Mononuclear cell (primary cell): ENCODE data around the gene ZFAND2B. TPM values are rescaled to one million over a fixed set of nuclear protein-coding genes. Genes with fewer than 3 reads are reported as not detected.
A peak's percentile ranks its signal among the peaks of the same experiment; 100 is the strongest.
"Not testable (repeated sequence)": the region's sequence is repeated elsewhere in the genome, so short reads cannot be mapped to it uniquely, and the experiment has no call there.

Source experiments
- H3K27me3 ChIP-seq: 2 replicates; pipeline ENCODE4 v1.6.0; 2011; ENCODE audit warnings: low read length, control low read depth; ENCODE audit not compliant: insufficient read depth
- H3K4me1 ChIP-seq: 2 replicates; pipeline ENCODE4 v1.5.1; 2011; ENCODE audit warnings: mild to moderate bottlenecking, low read length, control low read depth; ENCODE audit not compliant: insufficient read depth
- H3K4me3 ChIP-seq: 2 replicates; pipeline ENCODE4 v1.5.1; 2011; ENCODE audit warnings: mild to moderate bottlenecking, low read length, moderate library complexity
- H3K9me3 ChIP-seq: 2 replicates; pipeline ENCODE4 v1.5.1; 2011; ENCODE audit warnings: low read depth, mild to moderate bottlenecking, control low read depth, low read length
- total RNA-seq: library from RNA; depleted of rRNA; stranded (reverse); fragments of >200 nt; gene quantifications from one replicate; pipeline ENCODE4 v1.2.3, GENCODE V29; 2012

Gene ZFAND2B
- total RNA-seq, 1 donor: 41.6 TPM

DNA sequence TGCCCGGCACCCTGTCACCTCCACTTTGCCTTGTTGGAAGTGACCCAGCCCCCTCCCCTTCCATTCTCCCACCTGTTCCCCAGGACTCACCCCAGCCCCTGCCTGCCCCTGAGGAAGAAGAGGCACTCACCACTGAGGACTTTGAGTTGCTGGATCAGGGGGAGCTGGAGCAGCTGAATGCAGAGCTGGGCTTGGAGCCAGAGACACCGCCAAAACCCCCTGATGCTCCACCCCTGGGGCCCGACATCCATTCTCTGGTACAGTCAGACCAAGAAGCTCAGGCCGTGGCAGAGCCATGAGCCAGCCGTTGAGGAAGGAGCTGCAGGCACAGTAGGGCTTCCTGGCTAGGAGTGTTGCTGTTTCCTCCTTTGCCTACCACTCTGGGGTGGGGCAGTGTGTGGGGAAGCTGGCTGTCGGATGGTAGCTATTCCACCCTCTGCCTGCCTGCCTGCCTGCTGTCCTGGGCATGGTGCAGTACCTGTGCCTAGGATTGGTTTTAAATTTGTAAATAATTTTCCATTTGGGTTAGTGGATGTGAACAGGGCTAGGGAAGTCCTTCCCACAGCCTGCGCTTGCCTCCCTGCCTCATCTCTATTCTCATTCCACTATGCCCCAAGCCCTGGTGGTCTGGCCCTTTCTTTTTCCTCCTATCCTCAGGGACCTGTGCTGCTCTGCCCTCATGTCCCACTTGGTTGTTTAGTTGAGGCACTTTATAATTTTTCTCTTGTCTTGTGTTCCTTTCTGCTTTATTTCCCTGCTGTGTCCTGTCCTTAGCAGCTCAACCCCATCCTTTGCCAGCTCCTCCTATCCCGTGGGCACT lies 24.0 kb upstream of the ZFAND2B start:
- H3K27me3 ChIP-seq: no peaks in the 10 kb centered on the region
- peaks cover 48% of the 10 kb centered on the region for H3K4me1 ChIP-seq
- no peak overlapping the region for H3K4me3 ChIP-seq
- H3K9me3 ChIP-seq: no peaks in the 10 kb centered on the region

GRCh38 chr2:219183151-219183772 lies 23.3 kb upstream of the ZFAND2B start:
- no peaks in the 10 kb centered on the region for H3K27me3 ChIP-seq
- peaks cover 45% of the 10 kb centered on the region for H3K4me1 ChIP-seq
- H3K4me3 ChIP-seq: no peak overlapping the region
- H3K9me3 ChIP-seq: no peaks in the 10 kb centered on the region

GRCh38 chr2:219184121-219184520 lies 22.5 kb upstream of the ZFAND2B start:
- no peaks in the 10 kb centered on the region for H3K9me3 ChIP-seq
- H3K4me1 ChIP-seq: peaks cover 39% of the 10 kb centered on the region
- H3K27me3 ChIP-seq: no peaks in the 10 kb centered on the region
- no peak overlapping the region for H3K4me3 ChIP-seq

GRCh38 chr2:219186754-219187456 lies 19.7 kb upstream of the ZFAND2B start:
- Histone ChIP-seq H3K27me3 (no peaks in the 10 kb centered on the region), H3K4me3 (no peak overlapping the region), H3K9me3 (no peaks in the 10 kb centered on the region), H3K4me1 (peaks cover 12% of the 10 kb centered on the region)

- Histone ChIP-seq H3K4me1 (no peaks in the 10 kb centered on the region), H3K9me3 (no peaks in the 10 kb centered on the region), H3K4me3 (no peak overlapping the region), H3K27me3 (no peaks in the 10 kb centered on the region)
These were observed 9.2 kb upstream of the ZFAND2B start for GRCh38 chr2:219197388-219197787.

GRCh38 chr2:219198974-219199373 lies 7.6 kb upstream of the ZFAND2B start:
- Histone ChIP-seq H3K4me1 (no peaks in the 10 kb centered on the region), H3K27me3 (no peaks in the 10 kb centered on the region), H3K4me3 (no peak overlapping the region), H3K9me3 (no peaks in the 10 kb centered on the region)

- no peaks in the 10 kb centered on the region for H3K4me1 ChIP-seq
- H3K4me3 ChIP-seq: no peak overlapping the region
These were observed 6.9 kb upstream of the ZFAND2B start for GRCh38 chr2:219199470-219200211.

DNA sequence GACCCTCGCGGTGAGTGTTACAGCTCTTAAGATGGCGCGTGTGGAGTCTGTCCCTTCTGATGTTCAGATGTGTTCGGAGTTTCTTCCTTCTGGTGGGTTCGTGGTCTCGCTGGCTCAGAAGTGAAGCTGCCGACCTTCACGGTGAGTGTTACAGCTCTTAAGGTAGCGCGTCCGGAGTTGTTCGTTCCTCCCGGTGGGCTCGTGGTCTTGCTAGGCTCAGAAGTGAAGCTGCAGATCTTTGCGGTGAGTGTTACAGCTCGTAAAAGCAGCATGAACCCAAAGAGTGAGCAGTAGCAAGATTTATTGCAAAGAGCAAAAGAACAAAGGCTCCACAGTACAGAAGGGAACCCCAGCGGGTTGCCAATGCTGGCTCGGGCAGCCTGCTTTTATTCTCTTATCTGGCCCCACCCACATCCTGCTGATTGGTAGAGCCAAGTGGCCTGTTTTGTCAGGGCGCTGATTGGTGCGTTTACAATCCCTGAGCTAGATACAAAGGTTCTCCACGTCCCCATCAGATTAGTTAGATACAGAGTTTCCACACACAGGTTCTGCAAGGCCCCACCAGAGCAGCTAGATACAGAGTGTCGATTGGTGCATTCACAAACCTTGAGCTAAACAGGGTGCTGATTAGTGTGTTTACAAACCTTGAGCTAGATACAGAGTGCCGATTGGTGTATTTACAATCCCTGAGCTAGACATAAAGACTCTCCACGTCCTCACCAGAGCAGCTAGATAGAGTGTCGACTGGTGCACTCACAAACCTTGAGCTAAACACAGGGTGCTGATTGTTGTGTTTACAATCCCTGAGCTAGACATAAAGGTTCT lies 5.9 kb upstream of the ZFAND2B start:
- H3K4me3 ChIP-seq, H3K9me3 ChIP-seq, H3K4me1 ChIP-seq, H3K27me3 ChIP-seq: not testable (repeated sequence)

More at GRCh38 chr2:219199470-219200211, 6.9 kb upstream of the ZFAND2B start:
- no peaks in the 10 kb centered on the region for H3K9me3 ChIP-seq
- no peaks in the 10 kb centered on the region for H3K27me3 ChIP-seq

- H3K9me3 ChIP-seq, H3K4me1 ChIP-seq, H3K27me3 ChIP-seq, H3K4me3 ChIP-seq: not testable (repeated sequence)
These were observed 5.3 kb upstream of the ZFAND2B start for GRCh38 chr2:219201331-219201730.

DNA sequence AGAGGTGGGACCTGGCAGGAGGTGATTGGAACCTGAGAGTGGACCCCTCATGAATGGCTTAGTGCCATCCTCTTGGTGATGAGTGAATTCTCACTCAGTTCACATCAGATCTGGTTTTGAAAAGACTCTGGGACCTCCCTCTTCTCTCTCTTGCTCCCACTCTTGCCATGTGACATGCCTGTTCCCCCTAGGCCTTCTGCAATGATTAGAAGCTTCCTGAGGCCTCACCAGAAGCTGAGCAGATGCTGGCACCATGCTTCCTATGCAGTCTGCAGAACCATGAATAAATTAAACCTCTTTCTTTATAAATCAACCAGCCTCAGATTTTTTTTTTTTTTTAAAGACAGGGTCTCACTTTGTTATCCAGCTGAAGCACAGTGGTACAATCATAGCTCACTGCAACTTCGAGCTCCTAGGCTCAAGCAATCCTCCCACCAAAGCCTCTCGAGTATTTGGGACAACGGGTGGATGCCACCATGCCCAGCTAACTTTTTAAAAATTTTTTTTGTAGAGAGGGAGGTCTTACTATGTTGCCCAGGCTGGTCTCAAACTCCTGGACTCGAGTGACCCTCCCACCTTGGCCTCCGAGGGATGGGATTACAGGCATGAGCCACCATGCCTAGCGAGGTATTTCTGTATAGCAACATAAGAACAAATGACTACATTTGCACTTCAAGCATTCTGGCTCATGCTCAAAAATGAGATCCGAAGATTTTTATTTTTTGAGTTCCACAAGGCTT lies 2.0 kb upstream of the ZFAND2B start:
- no peaks in the 10 kb centered on the region for H3K9me3 ChIP-seq

DNA sequence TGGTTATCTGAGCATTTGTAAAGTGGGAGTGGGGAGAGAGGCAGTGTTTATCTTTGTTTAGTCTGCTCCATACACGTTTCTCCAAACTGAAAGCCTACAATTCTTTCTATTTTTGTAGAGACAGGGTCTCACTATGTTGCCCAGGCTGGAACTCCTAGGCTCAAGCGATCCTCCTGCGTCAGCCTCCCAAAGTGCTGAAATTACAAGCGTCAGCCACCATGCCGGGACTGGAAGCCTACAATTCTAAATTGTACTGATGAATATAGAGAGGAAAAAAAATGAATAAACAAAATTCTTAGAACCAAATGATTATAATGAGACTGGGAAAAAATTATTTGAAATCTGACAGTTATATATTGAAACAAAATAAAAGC lies 1.4 kb upstream of the ZFAND2B start:
- H3K4me1 ChIP-seq: peaks cover 36% of the 10 kb centered on the region
- no peak overlapping the region for H3K4me3 ChIP-seq
- no peaks in the 10 kb centered on the region for H3K27me3 ChIP-seq

More for the DNA sequence above, 2.0 kb upstream of the ZFAND2B start:
- Histone ChIP-seq H3K27me3 (no peaks in the 10 kb centered on the region), H3K4me1 (peaks cover 30% of the 10 kb centered on the region), H3K4me3 (no peak overlapping the region)

GRCh38 chr2:219205981-219206327 lies 628 bp upstream of the ZFAND2B start:
- H3K4me3 ChIP-seq: peak overlapping the region; percentile 61
- no peaks in the 10 kb centered on the region for H3K9me3 ChIP-seq
- peaks cover 40% of the 10 kb centered on the region for H3K4me1 ChIP-seq
- no peaks in the 10 kb centered on the region for H3K27me3 ChIP-seq

More for the DNA sequence above, 1.4 kb upstream of the ZFAND2B start:
- H3K9me3 ChIP-seq: no peaks in the 10 kb centered on the region

GRCh38 chr2:219207134-219207883 lies 727 bp downstream of the ZFAND2B start:
- peaks cover 45% of the 10 kb centered on the region for H3K4me1 ChIP-seq
- H3K9me3 ChIP-seq: no peaks in the 10 kb centered on the region
- H3K4me3 ChIP-seq: peak overlapping the region; percentile 61
- no peaks in the 10 kb centered on the region for H3K27me3 ChIP-seq
